H9 (cell line): ENCODE results near the gene PERCC1. TPM values are rescaled to one million over a fixed set of nuclear protein-coding genes. Genes with fewer than 3 reads are reported as not detected.
"Not testable (repeated sequence)": the region's sequence is repeated elsewhere in the genome, so short reads cannot be mapped to it uniquely, and the experiment has no call there.

Experiments used
- DNase-seq: peaks from one replicate; pipeline ENCODE4 v3.0.0-alpha.2; 2017
- H2AFZ ChIP-seq: one replicate; pipeline ENCODE4 v1.6.1; 2013; ENCODE audit warnings: mild to moderate bottlenecking, low read length, control low read depth, moderate library complexity
- H2AK5ac ChIP-seq: 2 replicates; pipeline ENCODE4 v1.6.1; 2013; ENCODE audit warnings: low read length, control low read depth, mixed read lengths; ENCODE audit not compliant: insufficient read length
- H2BK120ac ChIP-seq: one replicate; pipeline ENCODE4 v1.6.1; 2013; ENCODE audit warnings: low read depth, mild to moderate bottlenecking, low read length, control low read depth, inconsistent platforms; ENCODE audit not compliant: poor library complexity, severe bottlenecking
- H2BK12ac ChIP-seq: 2 replicates; pipeline ENCODE4 v1.6.1; 2013; ENCODE audit warnings: low read length, control low read depth, mixed read lengths, low read depth; ENCODE audit not compliant: insufficient read length
- H2BK15ac ChIP-seq: 2 replicates; pipeline ENCODE4 v1.6.1; 2013; ENCODE audit warnings: low read depth, low read length, control low read depth
- H2BK20ac ChIP-seq: one replicate; pipeline ENCODE4 v1.6.1; 2013; ENCODE audit warnings: low read depth, mild to moderate bottlenecking, low read length, control low read depth, inconsistent platforms; ENCODE audit not compliant: poor library complexity, severe bottlenecking
- H2BK5ac ChIP-seq: 2 replicates; pipeline ENCODE4 v1.6.1; 2013; ENCODE audit warnings: low read length, control low read depth, mixed read lengths; ENCODE audit not compliant: insufficient read length
- H3K14ac ChIP-seq: 2 replicates; pipeline ENCODE4 v1.6.1; 2013; ENCODE audit warnings: low read length, control low read depth; ENCODE audit not compliant: insufficient read depth
- H3K18ac ChIP-seq: 2 replicates; pipeline ENCODE4 v1.6.1; 2013; ENCODE audit warnings: low read depth, mild to moderate bottlenecking, mixed read lengths, low read length, control low read depth; ENCODE audit not compliant: insufficient read length
- H3K23ac ChIP-seq: 2 replicates; pipeline ENCODE4 v1.6.1; 2013; ENCODE audit warnings: low read length, control low read depth, mixed read lengths, low read depth; ENCODE audit not compliant: insufficient read length
- H3K23me2 ChIP-seq: 2 replicates; pipeline ENCODE4 v1.6.1; 2013; ENCODE audit warnings: low read depth, mild to moderate bottlenecking, mixed read lengths, low read length, control low read depth; ENCODE audit not compliant: insufficient read length, poor library complexity, severe bottlenecking
- H3K27ac ChIP-seq: 2 replicates; pipeline ENCODE4 v1.5.1; 2013; ENCODE audit warnings: low read length, control low read depth, mixed read lengths, low read depth; ENCODE audit not compliant: insufficient read length
- H3K27me3 ChIP-seq: 2 replicates; pipeline ENCODE4 v1.6.1; 2013; ENCODE audit warnings: low read length, control low read depth, inconsistent platforms; ENCODE audit not compliant: insufficient read depth
- H3K4ac ChIP-seq: 2 replicates; pipeline ENCODE4 v1.6.1; 2013; ENCODE audit warnings: low read depth, mild to moderate bottlenecking, control low read depth, inconsistent platforms, low read length, moderate library complexity
- H3K4me1 ChIP-seq: 2 replicates; pipeline ENCODE4 v1.6.1; 2013; ENCODE audit warnings: low read length, control low read depth, inconsistent platforms; ENCODE audit not compliant: insufficient read depth
- H3K4me2 ChIP-seq: 2 replicates; pipeline ENCODE4 v1.6.1; 2013; ENCODE audit warnings: low read length, control low read depth, mixed read lengths; ENCODE audit not compliant: insufficient read length, insufficient read depth
- H3K56ac ChIP-seq: 2 replicates; pipeline ENCODE4 v1.6.1; 2013; ENCODE audit warnings: low read depth, mild to moderate bottlenecking, mixed read lengths, low read length, control low read depth; ENCODE audit not compliant: insufficient read length
- H3K79me1 ChIP-seq: 2 replicates; pipeline ENCODE4 v1.6.1; 2013; ENCODE audit warnings: low read depth, mild to moderate bottlenecking, moderate library complexity, low read length, control low read depth, inconsistent platforms; ENCODE audit not compliant: insufficient read depth, poor library complexity, severe bottlenecking
- H3K79me2 ChIP-seq: 2 replicates; pipeline ENCODE4 v1.6.1; 2013; ENCODE audit warnings: low read length, control low read depth, inconsistent platforms; ENCODE audit not compliant: insufficient read depth
- H3K9ac ChIP-seq: 2 replicates; pipeline ENCODE4 v1.6.1; 2013; ENCODE audit warnings: low read length, control low read depth, mixed read lengths; ENCODE audit not compliant: insufficient read length; ENCODE audit errors: extremely low read depth
- H3K9me3 ChIP-seq: one replicate; pipeline ENCODE4 v1.6.1; 2013; ENCODE audit warnings: low read depth, low read length, inconsistent platforms; ENCODE audit not compliant: control insufficient read depth
- H3T11ph ChIP-seq: one replicate; pipeline ENCODE4 v1.6.1; 2013; ENCODE audit warnings: mild to moderate bottlenecking, low read length, control low read depth, inconsistent platforms
- H4K20me1 ChIP-seq: one replicate; pipeline ENCODE4 v1.6.1; 2013; ENCODE audit not compliant: control insufficient read depth, insufficient read length, insufficient read depth
- H4K5ac ChIP-seq: 2 replicates; pipeline ENCODE4 v1.6.1; 2013; ENCODE audit warnings: low read depth, mild to moderate bottlenecking, mixed read lengths, low read length, control low read depth; ENCODE audit not compliant: insufficient read length
- H4K8ac ChIP-seq: replicated peaks from 2 replicates; pipeline ENCODE4 v1.6.1; 2013; ENCODE audit warnings: low read length, control low read depth, mixed read lengths, low read depth; ENCODE audit not compliant: insufficient read length
- H4K91ac ChIP-seq: 2 replicates; pipeline ENCODE4 v1.6.1; 2013; ENCODE audit warnings: low read depth, mild to moderate bottlenecking, moderate library complexity, mixed read lengths, low read length, control low read depth; ENCODE audit not compliant: insufficient read length
- H3K27ac Mint-ChIP-seq, 3 experiments: 2 replicates in 2 of 3; 3 replicates in 1 of 3; pipeline ENCODE4 v1.8.0; 2020 to 2021; ENCODE audit warnings: mixed read lengths in 3 of 3, mild to moderate bottlenecking in 1 of 3, moderate library complexity in 1 of 3
- H3K27me3 Mint-ChIP-seq: 2 replicates; pipeline ENCODE4 v1.8.0; 2021; ENCODE audit warnings: low read depth, mild to moderate bottlenecking, moderate library complexity, mixed read lengths
- H3K36me3 Mint-ChIP-seq, 3 experiments: 2 replicates in 2 of 3; 3 replicates in 1 of 3; pipeline ENCODE4 v1.8.0; 2020 to 2021; ENCODE audit warnings: low read depth in 3 of 3, mixed read lengths in 3 of 3; ENCODE audit not compliant: insufficient read depth in 1 of 3
- H3K4me1 Mint-ChIP-seq, 2 experiments: 2 replicates each; pipeline ENCODE4 v1.8.0; 2020; ENCODE audit warnings: mixed read lengths in 2 of 2
- H3K4me3 Mint-ChIP-seq, 2 experiments: 2 replicates in 1 of 2; 3 replicates in 1 of 2; pipeline ENCODE4 v1.8.0; 2020 to 2021; ENCODE audit warnings: mild to moderate bottlenecking in 2 of 2, mixed read lengths in 2 of 2, moderate library complexity in 1 of 2
- H3K9me3 Mint-ChIP-seq, 2 experiments: 2 replicates in 1 of 2; 3 replicates in 1 of 2; pipeline ENCODE4 v1.8.0; 2020; ENCODE audit warnings: mild to moderate bottlenecking in 2 of 2, mixed read lengths in 2 of 2, moderate library complexity in 1 of 2
- CTCF ChIP-seq: fragments of 200-600 bp; sonication (generic); conservative IDR thresholded peaks from 3 replicates; pipeline ENCODE4 v1.8.0; 2021; ENCODE audit warnings: antibody characterized with exemption, mild to moderate bottlenecking
- WGBS: extraction: QIAGEN DNeasy Blood & Tissue Kit; methylation state at CpG from one replicate; pipeline ENCODE4 v1.1.7; 2013; ENCODE audit warnings: missing lambda C conversion rate, low lambda C conversion rate, mixed read lengths; ENCODE audit not compliant: insufficient read length; ENCODE audit errors: extremely low coverage; 5-methylcytosine and 5-hydroxymethylcytosine counted together
- total RNA-seq: library from RNA; stranded (reverse); gene quantifications from 2 replicates; pipeline ENCODE4 v1.2.1, GENCODE V29; 2021

PERCC1 gene
- total RNA-seq, 1 experiment from 2014 or later, result not detected

GRCh38 chr16:1468426-1468810 is 37.5 kb downstream of the PERCC1 start:
- Histone ChIP-seq H2AFZ (no peak overlapping the region), H4K20me1 (no peaks in the 10 kb centered on the region), H4K8ac (no peak overlapping the region), H3K18ac (no peak overlapping the region), H3K23ac (no peak overlapping the region), H3K4me2 (no peak overlapping the region), H3K27me3 (no peaks in the 10 kb centered on the region), H3K56ac (no peak overlapping the region), H3K27ac (no peak overlapping the region), H2AK5ac (no peak overlapping the region), H2BK20ac (no peak overlapping the region), H3K9ac (no peak overlapping the region), H3K9me3 (no peaks in the 10 kb centered on the region), H3T11ph (no peak overlapping the region), H3K4me1 (no peaks in the 10 kb centered on the region), H4K5ac (no peak overlapping the region), H4K91ac (no peak overlapping the region), H3K23me2 (no peaks in the 10 kb centered on the region), H3K79me2 (peaks cover 16% of the 10 kb centered on the region; the same call in 1 of the 2 replicates), H3K14ac (no peak overlapping the region), H3K79me1 (peaks cover 6% of the 10 kb centered on the region), H2BK120ac (no peak overlapping the region), H2BK5ac (no peak overlapping the region), H2BK12ac (no peak overlapping the region), H2BK15ac (no peak overlapping the region), H3K4ac (no peak overlapping the region)
- no peak for DNase-seq
- H3K27ac Mint-ChIP-seq, result no peak overlapping the region
- no peak for TF ChIP-seq CTCF
- no peaks in the 10 kb centered on the region for H3K9me3 Mint-ChIP-seq
- no CpG with 5 or more reads among the region's 22 CpGs for WGBS
- H3K4me1 Mint-ChIP-seq, result peaks cover 7 to 10% of the 10 kb centered on the region in 2 experiments
- peaks cover 0 to 5% (median 0%) of the 10 kb centered on the region in 3 experiments; a peak in 2 of 7 replicates for H3K36me3 Mint-ChIP-seq
- H3K27me3 Mint-ChIP-seq, result no peaks in the 10 kb centered on the region
- no peak overlapping the region for H3K4me3 Mint-ChIP-seq

GRCh38 chr16:1469141-1469540 is 38.3 kb downstream of the PERCC1 start:
- not testable (repeated sequence) for H3K23me2 ChIP-seq, H4K91ac ChIP-seq, H3K4me3 Mint-ChIP-seq, H2AFZ ChIP-seq, H3K4me2 ChIP-seq, H3K9me3 Mint-ChIP-seq, H3K56ac ChIP-seq, H2BK12ac ChIP-seq, DNase-seq, H2BK5ac ChIP-seq, H3K27me3 ChIP-seq, H2BK20ac ChIP-seq, H3K14ac ChIP-seq, H4K5ac ChIP-seq, H2BK120ac ChIP-seq, H3K23ac ChIP-seq, H3K9me3 ChIP-seq, H3K36me3 Mint-ChIP-seq, H3K9ac ChIP-seq, H3K4ac ChIP-seq, H4K20me1 ChIP-seq, H3K27ac Mint-ChIP-seq, H3T11ph ChIP-seq, H3K27ac ChIP-seq, H4K8ac ChIP-seq, H3K18ac ChIP-seq, H2AK5ac ChIP-seq, H2BK15ac ChIP-seq, H3K27me3 Mint-ChIP-seq, H3K4me1 ChIP-seq
- peaks cover 19% of the 10 kb centered on the region; the same call in 1 of the 2 replicates for H3K79me2 ChIP-seq
- no CpG with 5 or more reads among the region's 5 CpGs for WGBS
- peaks cover 9 to 12% of the 10 kb centered on the region in 2 experiments for H3K4me1 Mint-ChIP-seq
- H3K79me1 ChIP-seq, result peaks cover 13% of the 10 kb centered on the region
